ENCODE results near the gene ARL8A.

- TF ChIP-seq, protein P1, sequence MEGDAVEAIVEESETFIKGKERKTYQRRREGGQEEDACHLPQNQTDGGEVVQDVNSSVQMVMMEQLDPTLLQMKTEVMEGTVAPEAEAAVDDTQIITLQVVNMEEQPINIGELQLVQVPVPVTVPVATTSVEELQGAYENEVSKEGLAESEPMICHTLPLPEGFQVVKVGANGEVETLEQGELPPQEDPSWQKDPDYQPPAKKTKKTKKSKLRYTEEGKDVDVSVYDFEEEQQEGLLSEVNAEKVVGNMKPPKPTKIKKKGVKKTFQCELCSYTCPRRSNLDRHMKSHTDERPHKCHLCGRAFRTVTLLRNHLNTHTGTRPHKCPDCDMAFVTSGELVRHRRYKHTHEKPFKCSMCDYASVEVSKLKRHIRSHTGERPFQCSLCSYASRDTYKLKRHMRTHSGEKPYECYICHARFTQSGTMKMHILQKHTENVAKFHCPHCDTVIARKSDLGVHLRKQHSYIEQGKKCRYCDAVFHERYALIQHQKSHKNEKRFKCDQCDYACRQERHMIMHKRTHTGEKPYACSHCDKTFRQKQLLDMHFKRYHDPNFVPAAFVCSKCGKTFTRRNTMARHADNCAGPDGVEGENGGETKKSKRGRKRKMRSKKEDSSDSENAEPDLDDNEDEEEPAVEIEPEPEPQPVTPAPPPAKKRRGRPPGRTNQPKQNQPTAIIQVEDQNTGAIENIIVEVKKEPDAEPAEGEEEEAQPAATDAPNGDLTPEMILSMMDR (IDR thresholded peaks at IDR 0.05) = no peak
- no peak for TF ChIP-seq ZFX (IDR thresholded peaks at IDR 0.05; ENCODE audit: borderline replicate concordance)
These were observed 652 bp downstream of the ARL8A start for GRCh38 chr1:202143768-202144401.

Measured in 22Rv1 (cell line).